GM18526 (cell line): Measurements from ENCODE around the gene MVD.

Experiments used
- POLR2A ChIP-seq: IDR thresholded peaks from 3 replicates; pipeline ENCODE4 v1.6.1; 2011; ENCODE audit not compliant: insufficient read length; ENCODE audit errors: extremely low read depth

MVD gene

GRCh38 chr16:88606148-88606757 is 56.6 kb downstream of the MVD start:
- TF ChIP-seq POLR2A = no peak

- TF ChIP-seq POLR2A = no peak
Observed at GRCh38 chr16:88605186-88606147, 57.4 kb downstream of the MVD start.

GRCh38 chr16:88602091-88602490 is 60.8 kb downstream of the MVD start:
- no peak for TF ChIP-seq POLR2A
